ENCODE measurements around the gene ANP32B.
A peak's percentile ranks its signal among the peaks of the same experiment; 100 is the strongest.
"Not testable (repeated sequence)": the region's sequence is repeated elsewhere in the genome, so short reads cannot be mapped to it uniquely, and the experiment has no call there.

ANP32B gene

DNA sequence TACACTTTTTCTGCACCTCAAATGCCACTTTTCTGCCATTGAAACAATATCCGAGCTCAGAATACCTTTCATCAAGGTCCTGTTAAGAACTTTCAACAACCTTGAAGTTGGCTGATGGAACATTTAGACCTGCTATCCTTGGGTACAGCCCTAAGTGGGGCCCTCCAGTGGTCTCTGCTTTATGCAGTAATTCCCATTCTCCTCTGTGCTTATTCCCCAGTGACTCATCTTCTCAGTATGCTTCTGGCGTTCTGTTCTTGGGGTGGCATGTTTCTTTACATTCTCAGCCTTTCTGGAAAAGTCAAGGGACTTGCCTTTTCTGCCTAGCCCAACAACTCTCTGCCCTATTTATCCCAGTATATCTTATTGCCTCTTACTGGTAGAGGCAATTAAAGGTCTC is 7.1 kb downstream of the ANP32B start:
- peaks cover 57 to 82% of the 10 kb centered on the region in 2 donors for H3K4me1 Mint-ChIP-seq (ENCODE audit: low read depth in 2 of 2)
- no peak for DNase-seq
- H3K27me3 Mint-ChIP-seq, result no peaks in the 10 kb centered on the region
- H3K9me3 Mint-ChIP-seq, result no peaks in the 10 kb centered on the region
- peak overlapping the region; percentile 50 to 61 for H3K27ac Mint-ChIP-seq
- H3K36me3 Mint-ChIP-seq (ENCODE audit: insufficient read depth), result peaks cover 17% of the 10 kb centered on the region
- H3K4me3 Mint-ChIP-seq, result peak overlapping the region in 1 of 2 donors; percentile 8
- ATAC-seq (replicated peaks), result no peak

DNA sequence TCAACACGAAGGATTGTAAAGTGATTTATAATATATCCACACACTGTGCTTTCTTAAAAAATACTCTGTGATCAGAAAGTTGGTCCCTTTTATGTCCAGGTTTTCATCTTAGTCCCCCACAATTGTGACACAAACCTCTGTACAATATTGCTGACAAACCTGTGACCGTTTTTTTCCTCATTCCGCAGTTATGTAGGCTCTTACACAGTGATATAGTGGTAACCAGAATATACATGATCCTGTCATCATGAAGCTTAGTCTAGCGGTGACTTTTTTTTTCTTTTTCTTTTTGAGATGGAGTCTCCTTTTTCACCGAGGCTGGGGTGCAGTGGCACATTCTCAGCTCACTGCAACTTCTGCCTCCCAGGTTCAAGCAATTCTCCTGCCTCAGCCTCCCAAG is 8.7 kb downstream of the ANP32B start:
- Mint-ChIP-seq H3K4me1 (ENCODE audit: low read depth in 2 of 2) (peaks cover 46 to 66% of the 10 kb centered on the region in 2 donors), H3K27ac (peak overlapping the region in 1 of 2 donors; percentile 50), H3K36me3 (ENCODE audit: insufficient read depth) (peaks cover 25% of the 10 kb centered on the region), H3K4me3 (peak overlapping the region in 1 of 2 donors; percentile 15), H3K9me3 (no peaks in the 10 kb centered on the region), H3K27me3 (no peaks in the 10 kb centered on the region)
- no peak for DNase-seq
- no peak for ATAC-seq (replicated peaks)

DNA sequence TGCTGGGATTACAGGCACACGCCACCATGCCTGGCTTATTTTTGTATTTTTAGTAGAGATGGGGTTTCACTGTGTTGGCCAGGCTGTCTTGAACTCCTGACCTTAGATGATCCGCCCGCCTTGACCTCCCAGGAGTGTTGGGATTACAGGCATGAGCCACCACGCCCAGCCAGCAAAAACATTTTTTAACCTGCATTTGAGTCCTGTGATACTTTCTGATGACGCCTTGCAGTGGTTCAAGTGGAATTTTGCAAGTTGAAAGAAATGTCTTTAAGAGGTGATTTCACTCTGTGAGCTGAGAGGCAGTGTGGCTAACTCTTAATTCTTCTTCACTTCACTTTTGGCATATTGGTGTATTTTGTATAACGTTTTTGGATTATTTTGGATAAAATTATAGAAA is 9.1 kb downstream of the ANP32B start:
- DNase-seq (no peak), ATAC-seq (replicated peaks) (no peak)
- Mint-ChIP-seq H3K4me1 (ENCODE audit: low read depth in 2 of 2) (peaks cover 46 to 63% of the 10 kb centered on the region in 2 donors), H3K36me3 (ENCODE audit: insufficient read depth) (peaks cover 30% of the 10 kb centered on the region), H3K27ac (peak overlapping the region in 1 of 2 donors; percentile 50), H3K9me3 (no peaks in the 10 kb centered on the region), H3K27me3 (no peaks in the 10 kb centered on the region), H3K4me3 (peak overlapping the region in 1 of 2 donors; percentile 63)

GRCh38 chr9:97993000-97993399 is 9.9 kb downstream of the ANP32B start:
- Mint-ChIP-seq H3K4me3 (peak overlapping the region in 1 of 2 donors; percentile 63), H3K36me3 (ENCODE audit: insufficient read depth) (peaks cover 27% of the 10 kb centered on the region), H3K27me3 (no peaks in the 10 kb centered on the region), H3K27ac (peak overlapping the region in 1 of 2 donors; percentile 27), H3K9me3 (no peaks in the 10 kb centered on the region), H3K4me1 (ENCODE audit: low read depth in 2 of 2) (peaks cover 42 to 60% of the 10 kb centered on the region in 2 donors)
- ATAC-seq (replicated peaks) (peak; percentile 90), DNase-seq (no peak)

DNA sequence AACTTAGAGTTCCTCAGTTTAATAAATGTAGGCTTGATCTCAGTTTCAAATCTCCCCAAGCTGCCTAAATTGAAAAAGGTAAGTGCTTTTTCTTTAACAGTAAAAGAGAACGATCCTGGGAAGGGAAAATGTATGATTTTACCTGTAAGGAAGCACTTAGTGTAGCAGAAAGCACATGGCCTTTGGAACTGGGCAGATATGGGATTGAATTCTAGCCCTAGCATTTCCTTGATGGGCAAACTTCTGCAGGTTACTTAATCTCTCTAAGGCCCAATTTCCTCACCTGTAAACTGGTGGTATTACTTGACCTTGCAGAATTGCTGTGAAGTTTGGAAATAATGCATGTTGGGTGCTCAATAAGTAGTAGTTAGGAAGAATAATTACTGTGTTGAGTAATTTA is 11.6 kb downstream of the ANP32B start:
- H3K27ac Mint-ChIP-seq, result no peak overlapping the region
- H3K27me3 Mint-ChIP-seq, result no peaks in the 10 kb centered on the region
- ATAC-seq (replicated peaks) (no peak), DNase-seq (no peak)
- peaks cover 43% of the 10 kb centered on the region for H3K36me3 Mint-ChIP-seq (ENCODE audit: insufficient read depth)
- H3K4me3 Mint-ChIP-seq, result no peak overlapping the region
- peaks cover 37 to 58% of the 10 kb centered on the region in 2 donors for H3K4me1 Mint-ChIP-seq (ENCODE audit: low read depth in 2 of 2)
- no peaks in the 10 kb centered on the region for H3K9me3 Mint-ChIP-seq

DNA sequence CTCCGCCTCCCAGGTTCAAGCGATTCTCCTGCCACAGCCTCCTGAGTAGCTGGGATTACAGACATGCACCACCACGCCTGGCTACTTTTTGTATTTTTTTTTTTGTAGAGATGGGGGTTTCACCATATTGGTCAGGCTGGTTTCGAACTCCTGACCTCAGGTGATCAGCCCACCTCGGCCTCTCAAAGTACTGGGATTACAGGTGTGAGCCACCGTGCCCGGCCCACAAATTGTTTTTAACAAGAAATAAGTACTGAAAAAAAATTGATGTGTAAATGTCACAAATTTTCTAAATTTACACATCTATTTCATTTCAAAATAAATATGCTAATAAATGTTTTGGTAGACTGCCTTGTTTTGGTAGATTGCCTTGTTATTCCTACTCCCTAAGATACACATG is 13.5 kb downstream of the ANP32B start:
- not testable (repeated sequence) for H3K4me3 Mint-ChIP-seq; H3K9me3 Mint-ChIP-seq; H3K27me3 Mint-ChIP-seq; ATAC-seq (replicated peaks); DNase-seq
- Mint-ChIP-seq H3K27ac (peak overlapping the region in 1 of 2 donors; percentile 74), H3K36me3 (ENCODE audit: insufficient read depth) (peaks cover 56% of the 10 kb centered on the region), H3K4me1 (ENCODE audit: low read depth in 2 of 2) (peaks cover 24 to 55% of the 10 kb centered on the region in 2 donors)

DNA sequence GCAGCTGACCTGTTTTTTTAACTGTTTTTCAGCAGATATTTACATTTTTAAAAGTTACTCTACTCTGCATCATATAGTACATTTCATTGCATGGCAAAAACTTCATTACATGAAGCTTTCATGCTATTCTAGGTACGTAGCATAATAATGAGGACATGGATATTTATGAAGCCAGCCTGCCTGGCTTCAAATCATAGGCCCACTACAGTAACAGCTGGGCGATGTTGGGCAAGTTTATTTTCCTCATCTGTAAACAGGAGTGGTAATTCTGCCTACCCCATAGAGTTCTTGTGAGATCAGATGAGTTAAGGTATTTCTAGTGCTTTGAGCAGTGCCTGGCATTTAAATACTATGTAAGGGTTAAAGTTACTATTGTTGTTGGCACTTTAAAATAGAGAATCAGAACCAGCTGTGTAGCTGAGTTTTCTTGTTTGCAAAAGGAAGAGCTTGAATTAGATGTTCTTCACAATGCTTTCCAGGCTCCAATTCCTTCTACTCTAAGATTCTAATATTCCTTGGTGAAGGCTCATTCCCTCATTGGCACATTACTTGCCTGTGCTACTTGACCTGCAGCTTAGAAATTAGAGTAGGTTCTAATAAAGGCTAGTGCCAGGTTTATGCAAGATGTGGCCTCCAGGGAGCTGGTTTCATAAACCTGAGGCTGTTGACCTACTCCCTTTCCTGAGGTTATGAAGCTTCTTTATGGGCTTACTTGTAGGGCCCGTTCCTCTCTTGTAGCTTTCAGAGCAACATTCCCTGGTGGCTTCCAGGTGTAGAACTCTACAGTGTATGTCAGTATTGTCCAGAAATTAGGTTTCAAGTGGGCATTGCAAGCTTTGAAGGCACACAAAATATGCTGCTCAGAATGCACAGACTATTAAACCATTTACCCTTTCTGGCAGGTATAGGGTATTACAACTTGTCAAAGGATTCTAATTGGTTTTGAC is 14.5 kb downstream of the ANP32B start:
- peak overlapping the region; percentile 68 to 74 for H3K27ac Mint-ChIP-seq
- no peaks in the 10 kb centered on the region for H3K27me3 Mint-ChIP-seq
- peaks cover 17 to 46% of the 10 kb centered on the region in 2 donors for H3K4me1 Mint-ChIP-seq (ENCODE audit: low read depth in 2 of 2)
- ATAC-seq (replicated peaks) (no peak), DNase-seq (no peak)
- no peaks in the 10 kb centered on the region for H3K9me3 Mint-ChIP-seq
- H3K36me3 Mint-ChIP-seq (ENCODE audit: insufficient read depth), result peaks cover 59% of the 10 kb centered on the region
- H3K4me3 Mint-ChIP-seq, result no peak overlapping the region

DNA sequence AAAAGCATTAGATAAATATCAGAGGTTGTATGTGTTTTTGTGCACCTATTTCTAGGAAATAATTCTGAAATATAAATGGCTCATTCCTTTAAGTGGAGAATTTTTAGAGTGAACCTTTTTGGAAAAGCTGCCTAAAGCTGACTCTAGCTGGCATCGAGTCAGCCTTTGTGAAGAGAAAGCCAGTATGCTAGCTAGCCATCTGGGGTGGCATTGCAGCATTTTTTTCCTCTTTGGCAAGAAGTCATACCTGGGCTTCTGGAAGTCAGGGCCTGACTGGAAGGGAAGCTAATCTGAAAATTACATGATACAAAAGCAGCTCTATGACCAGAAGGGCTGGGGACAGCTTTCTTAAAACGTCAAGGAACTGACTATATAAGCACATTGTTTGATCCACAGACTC is 19.7 kb downstream of the ANP32B start:
- Mint-ChIP-seq H3K27ac (peak overlapping the region; percentile 32 to 84), H3K4me1 (ENCODE audit: low read depth in 2 of 2) (peaks cover 10 to 30% of the 10 kb centered on the region in 2 donors), H3K9me3 (no peaks in the 10 kb centered on the region), H3K36me3 (ENCODE audit: insufficient read depth) (peaks cover 69% of the 10 kb centered on the region), H3K4me3 (no peak overlapping the region), H3K27me3 (no peaks in the 10 kb centered on the region)
- DNase-seq, result no peak
- ATAC-seq (replicated peaks), result no peak

DNA sequence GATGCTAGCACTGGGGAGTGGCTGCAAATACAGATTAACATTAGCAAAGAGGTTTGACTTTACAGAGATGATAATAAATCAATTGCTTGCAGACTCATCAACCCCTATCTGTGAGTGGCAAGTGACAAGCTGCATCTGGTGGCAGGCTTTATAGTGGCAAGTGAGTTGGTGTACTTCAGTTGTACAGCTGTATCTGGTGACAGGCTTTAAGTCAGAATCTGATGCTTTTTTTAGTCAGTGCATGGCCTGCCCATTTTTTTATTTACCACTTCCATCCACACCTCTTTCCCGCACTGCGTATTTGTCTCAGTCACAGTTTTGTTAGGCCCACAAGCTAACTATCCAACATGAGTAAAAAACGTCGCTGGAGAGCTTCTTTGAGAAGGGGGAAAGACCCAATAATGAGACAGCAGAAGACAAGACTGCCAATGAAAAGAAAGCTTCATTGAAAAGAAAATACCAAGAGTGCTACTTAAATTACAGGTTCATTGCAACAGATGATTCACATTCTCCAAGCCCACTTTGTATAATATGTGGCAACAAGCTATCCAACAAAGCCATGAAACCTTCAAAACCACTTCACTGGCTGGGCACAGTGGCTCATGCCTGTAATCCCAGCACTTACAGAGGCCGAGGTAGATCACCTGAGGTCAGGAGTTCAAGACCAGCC is 23.1 kb downstream of the ANP32B start:
- no peak for ATAC-seq (replicated peaks)
- Mint-ChIP-seq H3K36me3 (ENCODE audit: insufficient read depth) (peaks cover 73% of the 10 kb centered on the region), H3K27me3 (no peaks in the 10 kb centered on the region), H3K9me3 (no peaks in the 10 kb centered on the region), H3K4me1 (ENCODE audit: low read depth in 2 of 2) (peaks cover 7 to 16% of the 10 kb centered on the region in 2 donors), H3K27ac (peak overlapping the region in 1 of 2 donors; percentile 53), H3K4me3 (no peak overlapping the region)
- no peak for DNase-seq

DNA sequence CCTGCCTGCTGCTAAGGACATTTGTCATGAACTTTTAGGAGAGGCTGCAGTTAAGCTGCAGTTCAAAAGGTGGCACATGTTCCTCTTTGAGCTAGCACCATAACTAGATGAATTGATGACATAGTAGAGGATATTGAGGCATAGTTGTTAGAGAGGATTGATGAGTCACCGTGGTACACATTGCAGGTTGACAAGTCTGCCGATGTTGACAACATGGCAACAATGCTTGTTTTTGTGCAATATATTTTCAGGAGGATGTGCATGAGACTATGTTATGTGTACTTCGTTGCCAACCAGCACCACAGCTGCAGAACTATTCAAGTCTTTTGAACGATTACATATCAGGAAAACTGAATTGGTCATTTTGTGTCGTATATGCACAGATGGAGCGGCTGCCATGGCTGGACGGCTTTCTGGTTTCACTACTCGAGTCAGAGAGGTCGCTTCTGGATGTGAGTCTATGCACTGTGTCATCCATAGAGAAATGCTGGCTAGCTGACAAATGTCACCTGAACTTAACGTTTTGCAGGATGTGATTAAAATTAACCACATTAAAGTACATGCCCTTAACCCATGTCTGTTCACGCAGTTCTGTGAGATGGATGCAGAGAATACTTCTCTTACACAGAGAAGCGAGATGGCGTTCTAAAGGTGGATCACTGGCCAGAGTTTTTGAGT is 24.2 kb downstream of the ANP32B start:
- Mint-ChIP-seq H3K9me3 (no peaks in the 10 kb centered on the region), H3K4me3 (no peak overlapping the region), H3K27ac (peak overlapping the region in 1 of 2 donors; percentile 20), H3K27me3 (no peaks in the 10 kb centered on the region), H3K36me3 (ENCODE audit: insufficient read depth) (peaks cover 76% of the 10 kb centered on the region), H3K4me1 (ENCODE audit: low read depth in 2 of 2) (peaks cover 7 to 14% of the 10 kb centered on the region in 2 donors)
- DNase-seq (no peak), ATAC-seq (replicated peaks) (peak; percentile 27)

DNA sequence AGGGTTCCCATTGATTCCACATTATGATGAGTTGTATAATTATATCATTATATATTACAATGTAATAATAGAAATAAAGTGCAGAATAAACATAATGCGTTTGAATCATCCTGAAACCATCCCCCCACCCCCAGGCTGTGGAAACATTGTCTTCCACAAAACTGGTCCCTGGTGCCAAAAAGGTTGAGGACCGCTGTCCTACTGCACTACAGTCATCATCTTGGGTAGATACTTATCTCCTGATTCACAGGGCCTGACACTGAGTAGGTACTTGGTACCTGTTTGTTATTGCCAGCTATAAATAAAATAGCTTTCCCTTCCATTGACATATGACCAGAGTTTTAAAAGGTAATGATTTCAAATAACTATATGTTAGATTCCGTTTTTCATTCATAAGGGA is 25.6 kb downstream of the ANP32B start:
- H3K9me3 Mint-ChIP-seq, result no peaks in the 10 kb centered on the region
- no peak overlapping the region for H3K27ac Mint-ChIP-seq
- H3K4me3 Mint-ChIP-seq, result no peak overlapping the region

GRCh38 chr9:98009437-98009836 is 26.3 kb downstream of the ANP32B start:
- H3K36me3 Mint-ChIP-seq (ENCODE audit: insufficient read depth), result peaks cover 94% of the 10 kb centered on the region
- H3K9me3 Mint-ChIP-seq, result no peaks in the 10 kb centered on the region
- H3K27me3 Mint-ChIP-seq, result no peaks in the 10 kb centered on the region
- peaks cover 7 to 10% of the 10 kb centered on the region in 2 donors for H3K4me1 Mint-ChIP-seq (ENCODE audit: low read depth in 2 of 2)
- peak overlapping the region in 1 of 2 donors; percentile 89 for H3K27ac Mint-ChIP-seq
- DNase-seq (no peak), ATAC-seq (replicated peaks) (no peak)
- no peak overlapping the region for H3K4me3 Mint-ChIP-seq

More for the DNA sequence above, 25.6 kb downstream of the ANP32B start:
- Mint-ChIP-seq H3K4me1 (ENCODE audit: low read depth in 2 of 2) (peaks cover 7 to 13% of the 10 kb centered on the region in 2 donors), H3K36me3 (ENCODE audit: insufficient read depth) (peaks cover 90% of the 10 kb centered on the region), H3K27me3 (no peaks in the 10 kb centered on the region)
- DNase-seq, result no peak
- no peak for ATAC-seq (replicated peaks)

DNA sequence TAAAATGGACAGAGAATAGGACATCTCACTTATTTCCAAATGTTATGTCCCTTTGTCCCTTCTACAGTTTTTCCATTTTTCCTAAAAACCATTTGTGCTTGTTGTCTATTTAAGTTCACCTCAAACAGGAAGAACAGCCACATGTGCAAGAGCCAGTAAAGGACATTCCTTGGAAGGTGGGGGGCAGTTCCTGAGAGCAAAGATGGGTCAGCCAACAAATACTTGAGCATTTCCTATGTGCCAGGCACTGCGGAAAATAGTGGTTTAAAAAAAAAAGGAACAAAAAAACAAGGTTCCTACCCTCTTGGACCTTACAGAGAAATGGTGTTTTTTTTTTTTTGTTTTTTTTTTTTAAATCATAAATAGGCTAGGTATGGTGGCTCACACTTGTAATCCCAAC is 26.8 kb downstream of the ANP32B start:
- peaks cover 7 to 10% of the 10 kb centered on the region in 2 donors for H3K4me1 Mint-ChIP-seq (ENCODE audit: low read depth in 2 of 2)
- H3K27ac Mint-ChIP-seq, result peak overlapping the region; percentile 29 to 89
- no peak overlapping the region for H3K4me3 Mint-ChIP-seq
- ATAC-seq (replicated peaks) (no peak), DNase-seq (no peak)
- no peaks in the 10 kb centered on the region for H3K9me3 Mint-ChIP-seq
- peaks cover 94% of the 10 kb centered on the region for H3K36me3 Mint-ChIP-seq (ENCODE audit: insufficient read depth)
- H3K27me3 Mint-ChIP-seq, result no peaks in the 10 kb centered on the region

Data from effector memory CD8-positive, alpha-beta T cell (primary cell).